ENCODE data around the gene ELN. TPM values are rescaled to one million over a fixed set of nuclear protein-coding genes. Genes with fewer than 3 reads are reported as not detected.

Gene ELN
- total RNA-seq, 1 donor from 2014 or later = 11.0 TPM

DNA sequence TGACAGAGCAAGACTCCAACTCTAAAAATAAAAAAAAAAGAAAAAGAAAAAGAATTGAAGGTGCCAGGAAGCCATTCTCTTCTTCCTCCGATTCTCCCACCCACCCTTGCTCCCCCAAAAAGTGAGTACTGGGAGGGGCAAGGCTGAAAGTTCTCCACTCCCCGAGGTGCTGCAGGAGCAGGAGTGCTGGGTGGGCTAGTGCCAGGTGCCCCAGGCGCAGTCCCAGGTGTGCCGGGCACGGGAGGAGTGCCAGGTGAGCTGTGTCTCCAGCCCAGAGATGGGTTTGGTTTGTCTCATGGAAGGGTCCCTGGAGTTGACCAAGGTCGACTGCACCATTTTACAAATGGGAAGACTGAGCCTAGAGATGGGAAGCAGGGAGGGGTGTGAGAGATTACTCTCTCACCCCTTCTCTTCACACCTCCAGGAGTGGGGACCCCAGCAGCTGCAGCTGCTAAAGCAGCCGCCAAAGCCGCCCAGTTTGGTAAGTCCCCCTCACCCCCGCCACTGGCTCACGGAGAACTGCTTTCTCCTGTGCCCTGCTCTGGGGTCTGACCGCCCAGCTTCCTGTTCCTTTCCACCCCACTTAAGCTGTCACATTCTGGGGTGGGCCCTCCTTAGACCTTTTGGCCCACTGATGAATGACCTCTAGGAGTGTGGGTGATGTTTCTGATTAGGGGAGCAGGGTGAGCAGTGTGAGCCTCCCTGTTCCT is 29.4 kb downstream of the ELN start:
- no peak for FAIRE-seq
- no peak for DNase-seq (ENCODE audit: low spot score in 2 of 2)

DNA sequence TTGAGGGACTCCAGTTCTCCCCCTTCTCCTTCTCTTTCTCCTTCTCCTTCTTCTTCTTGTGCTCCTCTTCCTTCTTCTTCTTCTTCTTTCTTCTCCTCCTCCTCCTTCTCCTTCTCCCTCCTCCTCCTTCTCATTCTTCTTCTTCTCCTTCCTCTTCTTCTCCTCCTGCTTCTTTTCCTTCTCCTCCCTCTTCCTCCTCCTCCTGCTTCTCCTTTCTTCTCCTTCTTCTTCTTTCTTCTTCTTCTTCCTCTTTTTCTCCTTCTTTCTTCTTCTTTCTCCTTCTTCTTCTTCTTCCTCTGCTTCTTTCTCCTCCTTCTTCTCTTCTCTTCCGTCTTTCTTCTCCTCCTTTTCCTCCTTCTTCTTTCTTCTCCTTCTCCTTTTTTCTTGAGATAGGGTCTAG is 30.0 kb downstream of the ELN start:
- FAIRE-seq = no peak
- DNase-seq (ENCODE audit: low spot score in 2 of 2) = no peak

DNA sequence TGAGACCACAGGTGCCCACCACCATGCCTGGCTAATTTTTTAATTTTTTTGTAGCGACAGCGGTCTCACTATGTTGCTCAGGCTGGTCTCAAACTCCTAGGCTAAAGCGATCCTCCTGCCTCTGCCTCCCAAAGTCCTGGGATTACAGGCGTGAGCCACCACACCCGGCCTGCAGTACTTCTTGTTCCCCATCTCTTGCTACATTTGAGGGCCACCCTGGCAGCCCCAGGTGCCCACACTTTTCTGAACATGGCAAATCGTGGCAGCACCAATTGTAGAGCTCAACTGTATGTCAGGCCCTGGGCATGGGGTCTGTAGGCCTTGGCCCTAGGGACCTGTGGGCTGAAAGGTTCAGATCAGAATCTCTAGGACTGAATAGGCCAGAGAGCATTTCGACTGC is 30.5 kb downstream of the ELN start:
- no peak for FAIRE-seq

DNA sequence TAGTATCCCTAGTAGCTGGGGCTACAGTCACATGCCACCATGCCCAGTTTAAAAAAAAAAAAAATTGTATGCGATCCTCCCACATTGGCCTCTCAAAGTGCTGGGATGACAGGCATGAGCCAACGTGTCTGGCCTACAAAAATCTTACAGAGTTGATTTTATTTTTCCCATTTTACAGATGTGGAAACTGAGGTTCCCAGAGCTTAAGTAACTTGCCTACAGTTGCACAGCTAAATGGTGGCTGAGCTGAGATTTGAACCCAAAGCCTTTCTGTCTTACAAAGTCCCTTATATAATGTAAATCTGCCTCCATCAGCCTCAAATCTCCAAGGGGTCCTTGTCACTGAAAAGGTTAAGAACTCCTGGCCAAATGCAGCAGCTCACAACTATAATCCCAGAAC is 31.1 kb downstream of the ELN start:
- no peak for FAIRE-seq

More for the DNA sequence above, 30.5 kb downstream of the ELN start:
- no peak for DNase-seq (ENCODE audit: low spot score in 2 of 2)

DNA sequence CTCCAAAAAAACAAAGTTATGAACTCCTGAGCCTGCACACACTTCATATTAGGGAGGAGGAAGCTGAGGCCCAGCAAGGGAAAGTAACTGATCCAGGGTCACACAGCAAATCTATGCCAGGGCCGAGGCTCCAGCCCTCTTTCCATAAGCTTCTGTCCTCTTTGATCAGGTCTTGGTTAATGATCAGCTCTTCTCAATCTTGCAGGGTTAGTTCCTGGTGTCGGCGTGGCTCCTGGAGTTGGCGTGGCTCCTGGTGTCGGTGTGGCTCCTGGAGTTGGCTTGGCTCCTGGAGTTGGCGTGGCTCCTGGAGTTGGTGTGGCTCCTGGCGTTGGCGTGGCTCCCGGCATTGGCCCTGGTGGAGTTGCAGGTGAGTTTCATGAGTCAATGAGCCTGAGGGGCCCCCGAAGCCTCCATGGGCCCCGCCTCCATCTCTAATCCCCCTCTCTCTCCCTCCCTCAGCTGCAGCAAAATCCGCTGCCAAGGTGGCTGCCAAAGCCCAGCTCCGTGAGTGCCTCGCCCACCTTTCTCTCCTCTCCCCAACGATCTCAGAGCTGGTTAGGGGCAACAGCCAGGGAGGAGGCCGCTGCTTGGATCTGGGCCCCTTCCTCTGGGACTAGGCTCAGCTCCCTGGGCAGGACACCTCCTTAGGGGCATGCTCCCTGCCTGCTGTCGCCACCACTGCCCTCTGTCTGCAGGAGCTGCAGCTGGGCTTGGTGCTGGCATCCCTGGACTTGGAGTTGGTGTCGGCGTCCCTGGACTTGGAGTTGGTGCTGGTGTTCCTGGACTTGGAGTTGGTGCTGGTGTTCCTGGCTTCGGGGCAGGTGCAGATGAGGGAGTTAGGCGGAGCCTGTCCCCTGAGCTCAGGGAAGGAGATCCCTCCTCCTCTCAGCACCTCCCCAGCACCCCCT is 32.0 kb downstream of the ELN start:
- no peak for FAIRE-seq
- DNase-seq (ENCODE audit: low spot score in 2 of 2) = no peak

More for the DNA sequence above, 31.1 kb downstream of the ELN start:
- no peak for DNase-seq (ENCODE audit: low spot score in 2 of 2)

DNA sequence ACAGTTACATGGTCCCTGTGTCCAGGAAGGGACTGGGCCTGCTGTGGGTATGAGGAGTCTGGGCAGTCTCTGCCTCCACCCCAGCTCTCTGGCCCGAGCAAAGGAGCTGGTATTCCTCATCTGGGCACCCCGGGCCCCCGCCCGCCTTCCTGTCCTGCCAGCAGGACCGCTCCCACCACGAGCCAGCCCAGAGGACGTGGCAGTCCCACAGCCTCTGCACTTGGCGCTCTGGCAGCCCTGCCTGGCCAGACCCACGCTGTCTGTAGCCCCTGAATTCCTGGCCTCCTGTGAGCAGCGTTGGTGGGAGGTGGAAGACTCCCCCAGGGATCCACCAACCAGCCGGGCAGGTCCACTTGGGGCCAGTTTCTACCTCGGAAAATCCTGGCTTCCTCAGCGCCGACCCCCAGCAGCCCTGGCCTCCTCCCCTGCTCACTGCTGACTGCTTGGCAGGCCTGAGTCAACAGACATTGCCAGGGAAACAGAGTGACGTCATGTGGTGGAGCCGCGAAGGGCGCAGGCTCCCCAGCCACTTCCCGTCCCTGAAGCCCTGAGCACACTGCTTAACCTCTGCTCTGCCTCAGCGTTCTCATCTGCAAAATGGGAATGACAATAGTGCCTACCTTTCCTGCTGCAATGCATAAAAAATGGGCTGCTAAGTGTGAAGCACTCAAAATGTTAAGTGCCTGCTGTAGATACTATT is 34.0 kb downstream of the ELN start:
- FAIRE-seq (no peak), DNase-seq (ENCODE audit: low spot score in 2 of 2) (peak; percentile 83 to 91)

DNA sequence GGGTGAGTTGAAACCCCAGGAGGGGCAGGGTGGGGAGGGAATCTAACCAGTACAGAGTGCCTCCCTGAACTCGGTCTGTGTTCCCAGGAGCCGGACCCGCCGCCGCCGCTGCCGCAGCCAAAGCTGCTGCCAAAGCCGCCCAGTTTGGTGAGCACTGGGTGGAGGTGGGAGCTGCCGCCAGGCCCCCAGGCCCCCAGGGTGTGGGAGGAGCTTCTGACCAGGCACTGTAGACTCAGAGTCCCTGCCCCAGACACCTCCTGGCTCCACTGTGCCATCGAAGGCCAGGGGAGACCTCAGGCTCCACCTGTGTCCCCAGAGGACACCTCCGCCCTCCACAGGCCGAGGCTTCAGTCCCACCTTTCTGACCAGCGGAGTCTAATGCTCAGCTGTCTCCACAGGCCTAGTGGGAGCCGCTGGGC is 35.3 kb downstream of the ELN start:
- FAIRE-seq (no peak), DNase-seq (ENCODE audit: low spot score in 2 of 2) (no peak)

DNA sequence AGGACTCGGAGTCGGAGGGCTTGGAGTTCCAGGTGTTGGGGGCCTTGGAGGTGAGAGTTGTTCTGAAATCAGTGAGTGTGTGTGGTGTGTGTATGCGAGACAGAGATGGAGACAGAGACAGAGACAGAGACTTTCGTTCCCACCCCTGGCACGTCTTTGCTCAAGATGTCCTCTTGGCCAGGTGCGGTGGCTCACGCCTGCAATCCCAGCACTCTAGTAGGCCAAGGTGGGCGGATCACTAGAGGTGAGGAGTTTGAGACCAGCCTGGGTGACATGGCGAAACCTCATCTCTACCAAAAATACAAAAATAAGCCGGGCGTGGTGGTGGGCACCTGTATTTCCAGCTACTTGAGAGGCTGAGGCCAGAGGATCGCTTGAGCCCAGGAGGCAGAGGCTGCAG is 35.7 kb downstream of the ELN start:
- no peak for DNase-seq (ENCODE audit: low spot score in 2 of 2)
- no peak for FAIRE-seq

DNA sequence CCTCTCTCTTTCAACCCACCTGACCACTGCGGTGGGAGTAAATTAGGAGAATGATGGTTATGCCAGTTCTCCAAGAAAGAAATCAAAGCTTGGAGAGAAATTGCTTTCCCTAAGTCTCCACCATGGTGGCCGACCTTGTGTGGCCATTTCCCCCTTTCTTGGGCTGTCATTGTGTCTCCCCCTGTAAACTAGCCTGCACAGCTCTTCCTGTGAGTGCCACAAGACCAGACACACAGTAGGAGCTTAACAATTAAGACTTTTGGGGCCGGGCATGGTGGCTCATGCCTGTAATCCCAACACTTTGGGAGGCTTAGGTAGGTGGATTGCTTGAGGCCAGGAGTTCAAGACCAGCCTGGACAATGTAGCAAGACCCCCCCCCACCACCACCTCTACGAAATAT is 36.7 kb downstream of the ELN start:
- no peak for FAIRE-seq
- no peak for DNase-seq (ENCODE audit: low spot score in 2 of 2)

DNA sequence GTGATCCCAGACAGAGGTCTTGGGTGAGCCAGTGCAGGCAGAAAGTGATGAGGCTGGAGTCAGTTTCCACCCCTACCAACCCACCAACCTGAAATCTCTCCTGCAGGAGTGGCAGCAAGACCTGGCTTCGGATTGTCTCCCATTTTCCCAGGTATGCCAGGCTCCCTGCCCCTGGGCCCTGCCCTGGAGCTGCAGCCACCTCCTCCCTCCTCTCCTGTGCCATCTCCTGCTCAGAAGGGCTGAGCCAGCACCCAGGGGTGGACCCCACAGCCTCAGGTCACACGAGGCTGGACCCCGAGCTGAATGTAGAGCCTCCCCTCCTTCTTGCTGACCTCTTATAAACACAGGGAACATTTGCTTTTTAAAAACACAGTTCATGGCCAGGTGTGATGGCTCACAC is 38.7 kb downstream of the ELN start:
- no peak for FAIRE-seq
- no peak for DNase-seq (ENCODE audit: low spot score in 2 of 2)

DNA sequence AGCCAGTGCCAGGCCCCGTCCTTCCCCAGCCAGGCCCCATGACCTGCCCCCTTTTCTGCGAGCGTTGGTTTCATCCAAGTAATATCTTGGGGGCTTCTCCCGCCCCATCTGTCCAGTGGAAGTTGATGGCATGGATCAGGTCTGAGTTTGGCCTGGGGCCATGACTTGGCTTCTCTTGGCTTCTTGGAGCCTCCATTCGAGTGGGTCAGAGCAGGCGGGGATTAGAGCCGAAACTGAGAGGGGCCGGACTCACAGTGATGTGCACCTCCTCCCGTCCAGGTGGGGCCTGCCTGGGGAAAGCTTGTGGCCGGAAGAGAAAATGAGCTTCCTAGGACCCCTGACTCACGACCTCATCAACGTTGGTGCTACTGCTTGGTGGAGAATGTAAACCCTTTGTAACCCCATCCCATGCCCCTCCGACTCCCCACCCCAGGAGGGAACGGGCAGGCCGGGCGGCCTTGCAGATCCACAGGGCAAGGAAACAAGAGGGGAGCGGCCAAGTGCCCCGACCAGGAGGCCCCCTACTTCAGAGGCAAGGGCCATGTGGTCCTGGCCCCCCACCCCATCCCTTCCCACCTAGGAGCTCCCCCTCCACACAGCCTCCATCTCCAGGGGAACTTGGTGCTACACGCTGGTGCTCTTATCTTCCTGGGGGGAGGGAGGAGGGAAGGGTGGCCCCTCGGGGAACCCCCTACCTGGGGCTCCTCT is 40.6 kb downstream of the ELN start:
- FAIRE-seq = no peak
- no peak for DNase-seq (ENCODE audit: low spot score in 2 of 2)

DNA sequence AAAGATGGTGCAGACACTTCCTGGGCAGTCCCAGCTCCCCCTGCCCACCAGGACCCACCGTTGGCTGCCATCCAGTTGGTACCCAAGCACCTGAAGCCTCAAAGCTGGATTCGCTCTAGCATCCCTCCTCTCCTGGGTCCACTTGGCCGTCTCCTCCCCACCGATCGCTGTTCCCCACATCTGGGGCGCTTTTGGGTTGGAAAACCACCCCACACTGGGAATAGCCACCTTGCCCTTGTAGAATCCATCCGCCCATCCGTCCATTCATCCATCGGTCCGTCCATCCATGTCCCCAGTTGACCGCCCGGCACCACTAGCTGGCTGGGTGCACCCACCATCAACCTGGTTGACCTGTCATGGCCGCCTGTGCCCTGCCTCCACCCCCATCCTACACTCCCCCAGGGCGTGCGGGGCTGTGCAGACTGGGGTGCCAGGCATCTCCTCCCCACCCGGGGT is 41.1 kb downstream of the ELN start:
- no peak for DNase-seq (ENCODE audit: low spot score in 2 of 2)
- FAIRE-seq = no peak

DNA sequence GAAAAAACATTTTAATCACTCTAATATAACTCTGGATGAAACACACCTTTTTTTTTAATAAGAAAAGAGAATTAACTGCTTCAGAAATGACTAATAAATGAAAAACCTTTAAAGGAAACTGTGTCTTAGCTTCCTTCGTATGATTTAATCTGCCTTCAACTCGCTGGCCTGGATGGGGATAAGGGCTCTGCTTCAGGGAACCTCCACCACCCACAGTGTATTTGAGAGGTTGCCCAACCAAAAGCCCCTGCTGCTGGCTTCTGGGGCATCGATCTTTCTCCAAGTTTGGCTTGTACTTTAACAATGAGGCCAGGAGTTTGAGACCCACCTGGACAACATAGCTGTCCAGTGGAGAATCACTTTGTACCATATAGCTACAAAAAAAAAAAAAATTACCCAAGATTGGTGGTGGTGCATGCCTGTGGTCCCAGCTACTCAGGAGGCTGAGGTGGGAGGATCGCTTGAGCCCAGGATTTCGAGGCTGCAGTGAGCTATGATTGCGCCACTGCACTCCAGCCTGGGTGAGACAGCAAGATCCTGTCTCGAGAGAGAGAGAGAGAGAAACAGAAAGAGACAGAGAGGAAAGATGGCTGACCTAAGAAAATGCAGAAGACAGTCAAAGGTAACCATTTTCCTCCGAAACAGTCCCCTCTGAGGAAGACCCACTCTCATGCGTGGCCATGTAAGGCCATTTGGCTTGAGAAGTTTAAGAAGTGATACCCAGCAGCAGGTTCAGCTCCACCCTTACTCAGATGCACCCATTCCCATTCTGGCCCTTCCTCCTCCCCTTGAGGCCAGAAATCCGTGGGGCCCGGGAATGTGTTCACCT is 42.0 kb downstream of the ELN start:
- DNase-seq (ENCODE audit: low spot score in 2 of 2) (no peak), FAIRE-seq (no peak)

DNA sequence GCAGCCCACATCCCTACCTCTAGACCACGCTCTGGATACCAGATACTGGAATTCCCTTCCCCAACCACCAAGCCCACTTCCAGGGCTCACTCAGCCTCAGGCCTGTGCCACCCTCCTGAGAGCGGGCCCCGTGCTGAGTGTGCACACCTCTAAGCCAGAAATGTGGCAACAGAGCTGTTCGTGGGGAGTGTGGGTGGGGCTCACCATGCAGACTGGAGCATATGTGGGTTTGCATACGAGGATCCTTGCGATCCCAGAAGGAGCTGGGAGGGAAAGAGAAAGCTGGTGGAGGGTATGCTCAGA is 42.6 kb downstream of the ELN start:
- DNase-seq (ENCODE audit: low spot score in 2 of 2) = no peak
- FAIRE-seq = no peak

DNA sequence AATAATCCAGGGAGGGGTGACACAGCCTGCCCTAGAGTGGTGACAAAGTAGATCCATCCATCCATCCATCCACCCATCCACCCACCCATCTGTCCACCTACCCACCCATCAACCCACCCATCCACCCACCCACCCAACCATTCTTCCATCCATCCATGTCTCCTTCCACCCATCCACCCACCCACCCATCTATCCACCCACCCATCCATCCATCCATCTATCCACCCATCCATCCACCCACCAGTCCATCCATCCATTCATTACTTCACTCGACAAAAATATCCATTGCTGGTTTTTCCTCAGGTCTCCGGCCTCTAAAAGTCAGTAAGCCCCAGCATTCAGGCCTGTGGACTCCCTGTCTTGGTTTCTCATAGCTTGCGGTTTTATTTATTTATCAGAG is 43.1 kb downstream of the ELN start:
- FAIRE-seq = no peak
- DNase-seq (ENCODE audit: low spot score in 2 of 2) = no peak

DNA sequence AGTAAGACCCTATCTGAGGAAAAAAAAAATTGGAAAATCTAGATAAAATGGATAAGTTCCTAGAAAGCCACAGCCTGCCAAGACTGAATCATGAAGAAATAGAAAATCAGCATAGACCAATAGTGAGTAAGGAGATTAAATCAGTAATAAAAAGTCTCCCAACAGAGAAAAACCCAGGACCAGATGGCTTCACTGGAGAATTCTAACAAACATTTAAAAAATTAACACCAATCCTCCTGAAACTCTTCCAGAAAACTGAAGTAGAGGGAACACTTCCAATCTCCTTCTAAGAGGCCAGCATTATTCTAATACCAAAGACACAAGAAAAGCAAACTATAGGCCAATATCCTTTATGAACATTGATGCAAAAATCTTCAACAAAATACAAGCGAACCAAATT is 46.8 kb downstream of the ELN start:
- DNase-seq (ENCODE audit: low spot score in 2 of 2) = no peak

DNA sequence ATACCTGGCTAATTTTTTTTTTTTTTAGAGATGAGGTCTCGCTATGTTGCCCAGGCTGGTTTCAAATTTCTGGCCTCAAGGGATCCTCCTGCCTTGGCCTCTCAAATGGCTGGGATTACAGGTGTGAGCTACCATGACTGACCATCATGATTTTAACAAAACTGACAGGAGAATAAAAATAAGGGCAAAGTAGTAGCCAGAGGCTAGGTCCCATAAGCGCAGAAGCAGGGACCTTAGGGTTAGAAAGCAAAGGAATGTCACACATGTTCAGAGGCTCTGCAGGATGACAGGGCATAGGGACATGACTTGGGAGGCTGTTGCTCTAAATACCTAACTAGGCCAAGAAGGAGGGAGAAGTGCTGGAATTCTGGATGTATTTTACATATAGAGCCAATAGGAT is 50.5 kb downstream of the ELN start:
- FAIRE-seq = no peak

More for the DNA sequence above, 46.8 kb downstream of the ELN start:
- FAIRE-seq = no peak

DNA sequence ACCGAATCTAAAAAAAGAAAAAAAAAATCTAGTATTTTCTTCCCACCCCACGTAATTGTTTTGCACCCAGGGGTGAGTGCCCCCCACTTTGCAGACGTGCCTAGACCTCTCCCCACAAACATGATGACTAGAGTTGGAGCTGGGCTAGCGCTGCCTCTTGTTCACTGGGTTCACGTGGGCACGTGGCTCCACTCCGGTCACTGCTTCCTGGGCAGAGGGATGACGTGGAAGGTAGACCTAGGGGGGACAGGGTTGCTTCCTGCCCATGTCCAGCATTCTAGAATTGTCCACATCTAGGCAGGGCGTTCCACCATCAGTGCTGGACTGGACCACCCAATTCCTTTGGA is 54.8 kb downstream of the ELN start:
- DNase-seq (ENCODE audit: low spot score in 2 of 2) (no peak), FAIRE-seq (no peak)

More for the DNA sequence above, 50.5 kb downstream of the ELN start:
- no peak for DNase-seq (ENCODE audit: low spot score in 2 of 2)

DNA sequence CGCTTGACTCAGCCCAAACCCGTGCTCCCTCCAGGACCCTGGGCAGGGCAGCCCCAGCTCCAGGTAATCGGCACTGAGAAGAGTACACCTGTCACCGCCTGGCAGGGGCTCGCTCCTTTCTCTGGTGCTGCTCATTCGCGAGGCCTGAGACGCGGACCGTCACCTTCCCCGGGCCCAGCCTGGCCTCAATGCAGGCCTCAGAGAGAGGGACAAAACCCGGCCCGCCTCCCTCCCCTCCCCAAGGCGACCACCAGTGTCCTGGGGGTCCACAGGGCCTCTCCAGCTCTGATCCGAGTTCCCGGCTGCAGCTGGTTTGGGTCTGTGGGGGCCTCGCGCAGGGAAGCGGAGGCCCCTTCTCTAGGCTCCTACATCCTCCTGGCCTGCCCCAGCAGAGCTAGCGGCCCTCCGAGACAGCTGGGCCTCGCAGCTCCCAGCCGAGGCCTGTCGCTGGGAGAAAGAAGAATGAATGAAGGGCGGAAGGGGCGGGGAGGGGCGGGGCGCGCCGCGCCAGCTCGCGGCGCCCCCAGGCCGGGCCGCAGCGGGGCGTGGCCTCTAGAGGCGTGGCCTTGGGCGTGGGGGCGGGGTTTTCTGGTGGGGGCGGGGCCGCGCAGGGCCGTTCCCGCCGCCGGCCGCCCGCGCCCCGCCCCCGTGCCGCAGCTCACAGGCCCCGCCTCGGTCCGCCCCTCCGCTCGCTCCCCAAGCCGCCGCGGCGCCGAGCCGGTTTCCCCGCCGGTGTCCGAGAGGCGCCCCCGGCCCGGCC is 55.3 kb downstream of the ELN start, which contains the start of gene LIMK1:
Gene LIMK1 (plus strand): TSS at position 688 of the 760 bp plus-strand sequence. CDS start 187 bp downstream, outside the sequence.
- FAIRE-seq = no peak
- DNase-seq (ENCODE audit: low spot score in 2 of 2) = peak; percentile 99

Measured in frontal cortex (tissue), 4 donors.